GM19035 (cell line): ENCODE results near the gene MYOZ2.
A peak's percentile ranks its signal among the peaks of the same experiment; 100 is the strongest.

Experiments
- ATAC-seq: cut with Tn5 transposase; IDR thresholded peaks from one replicate; pipeline ENCODE4 v1.9.1; 2021; ENCODE audit not compliant: unreplicated experiment

MYOZ2 gene

GRCh38 chr4:119190354-119190753 is 54.7 kb downstream of the MYOZ2 start:
- no peak for ATAC-seq

- ATAC-seq, result no peak
Observed at GRCh38 chr4:119191505-119191904, 55.9 kb downstream of the MYOZ2 start.

GRCh38 chr4:119197772-119198212 is 62.2 kb downstream of the MYOZ2 start:
- no peak for ATAC-seq

GRCh38 chr4:119204916-119205315 is 69.3 kb downstream of the MYOZ2 start:
- no peak for ATAC-seq

GRCh38 chr4:119205690-119206089 is 70.1 kb downstream of the MYOZ2 start:
- no peak for ATAC-seq

GRCh38 chr4:119206178-119206577 is 70.5 kb downstream of the MYOZ2 start:
- ATAC-seq, result no peak

GRCh38 chr4:119207051-119207450 is 71.4 kb downstream of the MYOZ2 start:
- ATAC-seq, result no peak

GRCh38 chr4:119209077-119209476 is 73.4 kb downstream of the MYOZ2 start:
- no peak for ATAC-seq

GRCh38 chr4:119209586-119209985 is 74.0 kb downstream of the MYOZ2 start:
- no peak for ATAC-seq

- no peak for ATAC-seq
Observed at GRCh38 chr4:119210775-119211174, 75.1 kb downstream of the MYOZ2 start.

GRCh38 chr4:119211867-119212233 is 76.2 kb downstream of the MYOZ2 start:
- ATAC-seq, result peak; percentile 8

- peak; percentile 94 for ATAC-seq
Observed at GRCh38 chr4:119212234-119212963, 76.8 kb downstream of the MYOZ2 start, which contains the start of gene USP53. USP53 (plus strand) TSS chr4:119212713; CDS start chr4:119239760, 27,047 bp downstream.

GRCh38 chr4:119212964-119213606 is 77.5 kb downstream of the MYOZ2 start:
- peak; percentile 64 for ATAC-seq

GRCh38 chr4:119218093-119218492 is 82.5 kb downstream of the MYOZ2 start:
- no peak for ATAC-seq

GRCh38 chr4:119221412-119221811 is 85.8 kb downstream of the MYOZ2 start:
- ATAC-seq, result no peak

- ATAC-seq, result no peak
Observed at GRCh38 chr4:119227690-119228089, 92.1 kb downstream of the MYOZ2 start.

GRCh38 chr4:119228406-119228805 is 92.8 kb downstream of the MYOZ2 start:
- no peak for ATAC-seq

- ATAC-seq, result no peak
Observed at GRCh38 chr4:119229908-119230687, 94.5 kb downstream of the MYOZ2 start.

- ATAC-seq, result no peak
Observed at GRCh38 chr4:119231491-119231890, 95.9 kb downstream of the MYOZ2 start.

GRCh38 chr4:119232286-119232685 is 96.7 kb downstream of the MYOZ2 start:
- ATAC-seq, result no peak

- ATAC-seq, result no peak
Observed at GRCh38 chr4:119233191-119233590, 97.6 kb downstream of the MYOZ2 start.

- ATAC-seq, result no peak
Observed at GRCh38 chr4:119233750-119234149, 98.1 kb downstream of the MYOZ2 start.
